Measurements from ENCODE around the gene NRN1.

Gene NRN1

DNA sequence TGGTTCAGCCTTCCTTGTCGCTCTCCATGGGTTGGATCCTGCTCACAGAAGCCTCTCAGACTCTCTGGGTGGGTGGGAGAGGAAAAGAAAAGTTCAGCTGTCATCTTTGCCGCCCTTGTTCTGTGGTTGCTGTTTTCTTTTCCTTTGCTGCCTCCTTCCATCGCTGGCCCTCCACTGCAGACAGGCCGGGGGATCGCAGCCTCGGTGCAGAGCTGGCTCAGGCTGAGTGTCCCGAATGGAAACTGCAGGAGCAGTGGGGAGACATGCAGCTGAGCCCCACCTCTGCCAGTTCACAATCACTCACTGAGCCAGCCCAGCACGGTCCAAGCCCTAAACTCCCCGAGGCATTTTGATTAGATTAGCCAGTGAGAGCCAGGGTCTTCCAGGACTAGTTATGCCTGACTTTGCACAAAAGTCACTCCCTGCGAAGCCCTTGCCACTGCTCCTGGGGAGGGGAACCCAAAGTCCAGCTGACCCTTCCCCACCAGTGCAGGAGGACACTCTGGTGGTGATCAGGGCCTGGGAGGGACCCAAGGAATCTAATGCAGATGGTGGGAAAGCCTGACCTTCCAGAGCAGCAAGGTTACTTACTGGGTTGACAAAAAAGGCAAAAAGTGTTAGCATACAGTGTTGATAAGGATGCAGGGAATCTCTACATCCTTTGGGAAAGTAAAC, 14.0 kb downstream of the NRN1 start:
- H3K27ac ChIP-seq (ENCODE audit: extremely low read depth, low read depth, low read length), result no peak overlapping the region
- H3K9me3 ChIP-seq (ENCODE audit: control insufficient read depth, insufficient read depth, low read depth, low read length), result no peaks in the 10 kb centered on the region
- no peak overlapping the region for H3K4me3 ChIP-seq (ENCODE audit: low read depth, low read length)
- H3K4me1 ChIP-seq (ENCODE audit: control insufficient read depth, insufficient read depth, low read length), result peaks cover 3% of the 10 kb centered on the region
- TF ChIP-seq ZNF169 (tag by site-specific recombination; IDR thresholded peaks at IDR 0.05) (no peak), INSM2 (tag by site-specific recombination; IDR thresholded peaks at IDR 0.05) (no peak), ZSCAN5A (tag by site-specific recombination; IDR thresholded peaks at IDR 0.05) (no peak), ZNF19 (tag by site-specific recombination; IDR thresholded peaks at IDR 0.05; ENCODE audit: low read depth) (no peak), ZNF366 (tag by site-specific recombination; conservative IDR thresholded peaks at IDR 0.05) (no peak), KLF9 (tag by site-specific recombination; IDR thresholded peaks at IDR 0.05; ENCODE audit: low read depth) (no peak), ZNF768 (tag by site-specific recombination; IDR thresholded peaks at IDR 0.05) (no peak), ZNF707 (tag by site-specific recombination; IDR thresholded peaks at IDR 0.05) (no peak), GLIS2 (tag by site-specific recombination; IDR thresholded peaks at IDR 0.05) (no peak), ZNF354C (tag by site-specific recombination; IDR thresholded peaks at IDR 0.05; ENCODE audit: borderline replicate concordance, low read depth) (no peak), HOXC10 (CRISPR knock-in tag; IDR thresholded peaks at IDR 0.05) (no peak), ZNF544 (tag by site-specific recombination; IDR thresholded peaks at IDR 0.05) (no peak), ATF2 (tag by site-specific recombination; IDR thresholded peaks at IDR 0.05; ENCODE audit: low read depth) (no peak), ZNF202 (tag by site-specific recombination; IDR thresholded peaks at IDR 0.05; ENCODE audit: borderline replicate concordance) (no peak)
- TF ChIP-seq, protein P1, sequence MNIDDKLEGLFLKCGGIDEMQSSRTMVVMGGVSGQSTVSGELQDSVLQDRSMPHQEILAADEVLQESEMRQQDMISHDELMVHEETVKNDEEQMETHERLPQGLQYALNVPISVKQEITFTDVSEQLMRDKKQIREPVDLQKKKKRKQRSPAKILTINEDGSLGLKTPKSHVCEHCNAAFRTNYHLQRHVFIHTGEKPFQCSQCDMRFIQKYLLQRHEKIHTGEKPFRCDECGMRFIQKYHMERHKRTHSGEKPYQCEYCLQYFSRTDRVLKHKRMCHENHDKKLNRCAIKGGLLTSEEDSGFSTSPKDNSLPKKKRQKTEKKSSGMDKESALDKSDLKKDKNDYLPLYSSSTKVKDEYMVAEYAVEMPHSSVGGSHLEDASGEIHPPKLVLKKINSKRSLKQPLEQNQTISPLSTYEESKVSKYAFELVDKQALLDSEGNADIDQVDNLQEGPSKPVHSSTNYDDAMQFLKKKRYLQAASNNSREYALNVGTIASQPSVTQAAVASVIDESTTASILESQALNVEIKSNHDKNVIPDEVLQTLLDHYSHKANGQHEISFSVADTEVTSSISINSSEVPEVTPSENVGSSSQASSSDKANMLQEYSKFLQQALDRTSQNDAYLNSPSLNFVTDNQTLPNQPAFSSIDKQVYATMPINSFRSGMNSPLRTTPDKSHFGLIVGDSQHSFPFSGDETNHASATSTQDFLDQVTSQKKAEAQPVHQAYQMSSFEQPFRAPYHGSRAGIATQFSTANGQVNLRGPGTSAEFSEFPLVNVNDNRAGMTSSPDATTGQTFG (tag by site-specific recombination; IDR thresholded peaks at IDR 0.05; ENCODE audit: borderline replicate concordance), result no peak
- TF ChIP-seq, protein P2, sequence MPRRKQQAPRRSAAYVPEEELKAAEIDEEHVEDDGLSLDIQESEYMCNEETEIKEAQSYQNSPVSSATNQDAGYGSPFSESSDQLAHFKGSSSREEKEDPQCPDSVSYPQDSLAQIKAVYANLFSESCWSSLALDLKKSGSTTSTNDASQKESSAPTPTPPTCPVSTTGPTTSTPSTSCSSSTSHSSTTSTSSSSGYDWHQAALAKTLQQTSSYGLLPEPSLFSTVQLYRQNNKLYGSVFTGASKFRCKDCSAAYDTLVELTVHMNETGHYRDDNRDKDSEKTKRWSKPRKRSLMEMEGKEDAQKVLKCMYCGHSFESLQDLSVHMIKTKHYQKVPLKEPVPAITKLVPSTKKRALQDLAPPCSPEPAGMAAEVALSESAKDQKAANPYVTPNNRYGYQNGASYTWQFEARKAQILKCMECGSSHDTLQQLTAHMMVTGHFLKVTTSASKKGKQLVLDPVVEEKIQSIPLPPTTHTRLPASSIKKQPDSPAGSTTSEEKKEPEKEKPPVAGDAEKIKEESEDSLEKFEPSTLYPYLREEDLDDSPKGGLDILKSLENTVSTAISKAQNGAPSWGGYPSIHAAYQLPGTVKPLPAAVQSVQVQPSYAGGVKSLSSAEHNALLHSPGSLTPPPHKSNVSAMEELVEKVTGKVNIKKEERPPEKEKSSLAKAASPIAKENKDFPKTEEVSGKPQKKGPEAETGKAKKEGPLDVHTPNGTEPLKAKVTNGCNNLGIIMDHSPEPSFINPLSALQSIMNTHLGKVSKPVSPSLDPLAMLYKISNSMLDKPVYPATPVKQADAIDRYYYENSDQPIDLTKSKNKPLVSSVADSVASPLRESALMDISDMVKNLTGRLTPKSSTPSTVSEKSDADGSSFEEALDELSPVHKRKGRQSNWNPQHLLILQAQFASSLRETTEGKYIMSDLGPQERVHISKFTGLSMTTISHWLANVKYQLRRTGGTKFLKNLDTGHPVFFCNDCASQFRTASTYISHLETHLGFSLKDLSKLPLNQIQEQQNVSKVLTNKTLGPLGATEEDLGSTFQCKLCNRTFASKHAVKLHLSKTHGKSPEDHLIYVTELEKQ (tag by site-specific recombination; IDR thresholded peaks at IDR 0.05; ENCODE audit: borderline replicate concordance), result no peak
- H3K36me3 ChIP-seq (ENCODE audit: control insufficient read depth in 2 of 2, insufficient read depth in 1 of 2, low read length in 2 of 2), result no peaks in the 10 kb centered on the region
- POLR2A ChIA-PET, result no interaction called here
- CTCF ChIA-PET, result interaction anchor here (0.9 kb wide), 2 partner anchors 27 to 86 kb away, joined by 3 to 5 read pairs; no protein-coding TSS in a partner anchor
